GM18499 (cell line): ENCODE measurements around the gene IRF7.

ENCODE experiments used
- ATAC-seq: cut with Tn5 transposase; IDR thresholded peaks from one replicate; pipeline ENCODE4 v1.9.1; 2021; ENCODE audit warnings: moderate number of reproducible peaks; ENCODE audit not compliant: insufficient read depth, unreplicated experiment

IRF7 gene

GRCh38 chr11:610146-610801, 5.5 kb downstream of the IRF7 start:
- no peak for ATAC-seq

- no peak for ATAC-seq
These were observed 6.4 kb downstream of the IRF7 start for GRCh38 chr11:609341-609811.

- ATAC-seq = no peak
These were observed 6.9 kb downstream of the IRF7 start for GRCh38 chr11:608791-609251.

- ATAC-seq = no peak
These were observed 7.6 kb downstream of the IRF7 start for GRCh38 chr11:607971-608659.

GRCh38 chr11:607020-607780, 8.6 kb downstream of the IRF7 start:
- no peak for ATAC-seq

GRCh38 chr11:606245-606644, 9.5 kb downstream of the IRF7 start:
- ATAC-seq = no peak

GRCh38 chr11:605286-606129, 10.2 kb downstream of the IRF7 start:
- ATAC-seq = no peak

- no peak for ATAC-seq
These were observed 12.6 kb downstream of the IRF7 start for GRCh38 chr11:603154-603553.

- ATAC-seq = no peak
These were observed 14.0 kb downstream of the IRF7 start for GRCh38 chr11:601573-602245.

GRCh38 chr11:598005-598680, 17.6 kb downstream of the IRF7 start:
- ATAC-seq = no peak

GRCh38 chr11:597166-597725, 18.5 kb downstream of the IRF7 start:
- ATAC-seq = no peak

GRCh38 chr11:596374-596773, 19.4 kb downstream of the IRF7 start:
- ATAC-seq = no peak

GRCh38 chr11:595400-595799, 20.4 kb downstream of the IRF7 start:
- no peak for ATAC-seq

GRCh38 chr11:593347-593746, 22.4 kb downstream of the IRF7 start:
- ATAC-seq = no peak

- no peak for ATAC-seq
These were observed 22.8 kb downstream of the IRF7 start for GRCh38 chr11:592918-593317.

GRCh38 chr11:592501-592900, 23.2 kb downstream of the IRF7 start:
- ATAC-seq = no peak

GRCh38 chr11:590997-591396, 24.8 kb downstream of the IRF7 start:
- ATAC-seq = no peak

GRCh38 chr11:589798-590197, 26.0 kb downstream of the IRF7 start:
- ATAC-seq = no peak

GRCh38 chr11:587978-588380, 27.8 kb downstream of the IRF7 start:
- ATAC-seq = no peak
